ENCODE measurements around the gene SLC35A1.

Gene SLC35A1

DNA sequence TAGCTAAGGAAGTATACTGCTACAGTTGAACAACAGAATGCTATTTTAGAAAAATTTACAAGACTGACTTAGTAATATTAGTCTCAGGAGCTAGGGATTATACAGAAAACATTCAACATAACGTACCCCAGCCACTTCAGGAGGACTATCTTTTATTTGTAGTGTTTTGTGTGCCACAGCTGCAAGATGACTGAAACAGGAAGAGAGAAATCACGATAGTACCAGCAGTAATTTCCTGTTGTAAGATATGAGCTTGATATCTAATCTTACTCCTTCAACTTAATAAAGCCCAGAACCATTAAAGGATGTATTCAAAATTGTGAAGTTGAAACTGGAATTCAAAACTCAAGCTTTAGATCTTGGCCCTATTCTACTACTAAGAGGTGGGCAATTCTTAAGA lies 42.1 kb downstream of the SLC35A1 start:
- no peak for DNase-seq
- intact Hi-C loops (cut with DNase I) = no loop called here

DNA sequence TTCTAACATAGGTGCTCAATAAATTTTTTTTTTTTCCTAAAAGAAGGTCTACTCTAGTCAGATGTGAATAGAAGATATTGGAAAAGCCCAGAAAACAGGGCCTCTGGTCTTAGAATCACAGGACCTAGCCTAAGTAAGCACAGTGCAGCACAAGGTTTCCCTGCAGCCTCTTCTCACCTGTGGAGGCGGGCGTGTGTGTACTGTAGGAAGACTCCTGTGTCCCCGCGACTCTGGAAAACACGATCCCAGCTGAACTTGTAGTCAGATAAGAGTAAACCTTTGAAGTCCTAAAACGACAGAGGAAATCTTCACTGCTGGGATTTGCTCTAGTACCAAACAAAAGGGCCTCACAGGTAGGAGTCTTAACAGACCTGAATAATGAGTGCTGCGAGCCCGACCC lies 45.7 kb downstream of the SLC35A1 start:
- DNase-seq = peak in 22 of 42 donors; percentile 13 to 57 (median 22)

DNA sequence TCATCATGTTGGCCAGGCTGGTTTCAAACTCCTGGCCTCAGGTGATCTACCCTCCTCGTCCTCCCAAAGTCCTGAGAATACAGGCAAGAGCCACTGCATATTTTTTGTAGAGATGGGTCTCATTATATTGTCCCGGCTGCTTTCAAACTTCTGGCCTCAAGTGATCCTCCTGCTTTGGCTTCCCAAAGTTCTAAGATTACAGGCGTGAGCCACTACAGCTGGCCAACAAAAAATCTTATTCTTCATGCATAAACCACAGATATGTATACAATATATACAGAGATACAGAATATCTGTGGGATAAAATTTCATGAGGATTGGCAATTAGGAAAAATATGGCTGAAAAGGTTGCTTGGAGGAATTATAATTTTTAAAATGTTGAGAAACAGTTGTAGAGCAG lies 49.9 kb downstream of the SLC35A1 start:
- DNase-seq = no peak
- intact Hi-C loops (cut with DNase I) = no loop called here

More for the DNA sequence above, 45.7 kb downstream of the SLC35A1 start:
- intact Hi-C loops (cut with DNase I) = no loop called here

DNA sequence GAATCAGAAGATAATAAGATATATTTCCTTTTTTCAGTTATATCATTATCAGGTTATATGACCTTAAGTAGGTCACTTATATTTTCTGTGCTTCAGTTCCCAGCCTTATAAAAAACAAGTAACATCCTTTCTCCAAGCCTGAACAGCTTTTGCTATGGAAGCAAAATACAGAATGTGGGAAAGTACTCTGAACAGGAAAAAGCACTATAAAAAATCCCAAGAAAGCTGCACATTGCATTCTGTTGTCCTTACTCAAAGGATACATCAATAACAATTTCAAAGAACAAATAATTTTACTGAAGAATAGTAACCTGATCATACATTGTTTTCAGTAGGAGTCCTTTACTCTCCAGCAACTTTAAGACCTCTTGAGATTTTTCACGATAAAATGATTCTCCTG lies 56.4 kb downstream of the SLC35A1 start:
- intact Hi-C loops (cut with DNase I) = no loop called here
- no peak for DNase-seq

DNA sequence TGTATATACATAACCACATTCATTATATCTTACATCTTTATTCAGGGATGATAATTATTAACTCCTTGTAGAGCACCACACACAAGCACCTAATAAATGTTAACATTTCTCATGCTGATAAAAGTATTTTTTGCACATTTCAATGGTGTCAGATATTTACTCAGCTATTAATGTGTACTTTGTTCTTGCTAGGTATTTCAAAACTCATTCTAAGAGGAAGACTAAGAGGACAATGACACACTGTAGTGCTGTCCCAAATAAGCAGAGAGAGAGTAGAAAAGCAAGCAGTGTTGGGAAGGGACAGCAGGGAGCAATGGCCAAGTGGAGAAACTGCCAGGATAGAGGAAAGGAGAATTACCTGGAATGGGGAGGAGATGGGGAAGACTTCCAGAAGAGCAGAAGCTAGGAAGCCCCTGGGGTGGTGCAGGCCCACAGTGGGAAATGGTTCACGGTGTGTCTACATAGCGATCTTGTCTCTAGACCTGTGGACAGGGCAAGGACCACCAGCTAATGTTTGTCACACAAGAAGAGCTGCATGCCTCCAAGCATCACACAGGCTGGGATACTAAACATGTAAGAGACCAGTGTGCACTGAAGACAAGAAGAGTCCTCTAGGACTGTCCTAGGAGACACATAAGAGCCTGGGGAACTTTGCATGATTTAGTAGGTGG lies 61.7 kb downstream of the SLC35A1 start:
- intact Hi-C loops (cut with DNase I) = no loop called here
- no peak for DNase-seq

DNA sequence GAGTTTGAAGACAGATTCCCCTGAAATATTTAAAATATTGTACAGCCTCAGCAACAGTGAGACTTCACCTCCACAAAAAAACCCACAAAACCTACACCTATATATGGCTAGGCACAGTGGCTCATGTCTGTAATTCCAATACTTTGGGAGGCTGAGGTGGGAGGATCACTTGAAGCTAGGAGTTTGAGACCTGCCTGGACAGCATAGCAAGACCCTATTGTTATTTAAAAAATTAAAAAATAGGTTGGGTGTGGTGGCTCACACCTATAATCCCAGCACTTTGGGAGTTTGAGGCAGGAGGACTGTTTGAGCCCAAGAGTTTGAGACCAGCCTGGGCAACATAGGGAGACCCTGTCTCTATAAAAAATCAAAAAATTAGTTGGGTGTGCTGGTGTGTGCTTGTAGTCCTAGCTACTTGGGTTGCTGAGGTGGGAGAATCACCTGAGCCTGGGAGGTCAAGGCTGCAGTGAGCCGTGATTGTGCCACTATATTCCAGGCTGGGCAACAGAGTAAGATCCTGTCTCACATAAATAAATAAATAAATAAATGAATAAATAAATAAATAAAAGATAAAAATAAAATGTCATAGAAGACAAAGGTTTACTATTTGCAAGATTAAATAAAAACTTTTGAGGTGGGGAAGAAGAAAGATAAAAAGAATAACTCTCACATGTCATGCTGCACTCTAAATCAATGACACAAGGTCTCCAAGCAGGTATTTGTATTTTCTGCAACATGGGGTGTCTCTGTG lies 65.9 kb downstream of the SLC35A1 start:
- intact Hi-C loops (cut with DNase I) = no loop called here
- no peak for DNase-seq

DNA sequence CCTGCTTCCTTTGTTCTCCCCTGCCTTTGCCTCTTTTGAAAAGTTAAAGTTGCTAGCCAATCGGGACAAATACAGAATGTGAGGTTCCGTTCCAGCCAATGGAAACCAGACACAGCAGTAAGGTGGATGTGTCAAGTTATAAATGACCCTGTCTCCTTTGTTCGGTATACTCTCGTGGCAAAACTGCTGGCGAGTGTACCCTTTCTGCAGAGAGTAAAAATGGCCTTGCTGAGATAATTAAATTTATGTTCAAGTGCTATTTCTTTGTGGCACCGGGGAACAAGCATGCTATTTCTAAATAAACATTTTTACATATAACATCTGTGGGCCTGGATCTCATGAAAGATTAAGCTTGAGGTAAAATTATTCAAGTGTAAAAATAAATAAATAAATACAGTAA lies 66.8 kb downstream of the SLC35A1 start:
- intact Hi-C loops (cut with DNase I) = no loop called here

DNA sequence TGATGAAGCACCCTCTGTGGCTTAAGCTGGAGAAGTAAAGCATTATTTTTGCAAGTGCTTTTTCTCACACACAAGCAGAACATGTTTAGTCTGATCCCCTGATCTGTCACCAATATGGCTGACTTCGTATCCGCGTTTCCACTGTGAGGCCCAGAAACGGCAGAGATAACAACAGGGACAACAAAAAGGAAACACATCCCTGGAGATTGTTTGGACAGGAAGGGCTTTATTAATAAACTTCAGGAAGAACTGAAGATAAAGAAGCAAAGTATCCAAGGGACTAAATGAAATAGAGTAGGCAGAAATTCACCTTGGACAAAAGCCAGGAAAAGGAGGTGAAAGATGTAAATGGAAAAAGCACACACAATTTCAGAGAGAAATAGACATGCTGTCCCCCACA lies 67.8 kb downstream of the SLC35A1 start:
- no peak for DNase-seq
- intact Hi-C loops (cut with DNase I) = no loop called here

More for the DNA sequence above, 66.8 kb downstream of the SLC35A1 start:
- no peak for DNase-seq

DNA sequence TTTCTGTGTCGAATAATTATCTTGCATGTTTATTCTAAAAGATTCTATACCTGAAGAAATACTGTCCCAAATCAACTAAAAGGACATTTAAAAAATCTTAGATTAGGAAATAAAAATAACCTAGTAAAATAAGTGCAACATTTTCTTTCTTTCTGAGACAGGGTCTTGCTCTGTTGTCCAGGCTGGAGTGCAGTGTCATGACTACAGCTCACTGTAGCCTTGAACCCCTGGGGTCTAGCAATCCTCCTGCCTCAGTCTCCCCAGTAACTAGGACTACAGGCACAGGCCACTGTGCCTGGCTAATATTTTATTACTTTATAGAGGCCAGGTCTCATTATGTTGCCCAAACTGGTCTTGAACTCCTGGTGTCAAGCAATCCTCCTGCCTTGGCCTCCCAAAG lies 68.3 kb downstream of the SLC35A1 start:
- no peak for DNase-seq
- intact Hi-C loops (cut with DNase I) = no loop called here

DNA sequence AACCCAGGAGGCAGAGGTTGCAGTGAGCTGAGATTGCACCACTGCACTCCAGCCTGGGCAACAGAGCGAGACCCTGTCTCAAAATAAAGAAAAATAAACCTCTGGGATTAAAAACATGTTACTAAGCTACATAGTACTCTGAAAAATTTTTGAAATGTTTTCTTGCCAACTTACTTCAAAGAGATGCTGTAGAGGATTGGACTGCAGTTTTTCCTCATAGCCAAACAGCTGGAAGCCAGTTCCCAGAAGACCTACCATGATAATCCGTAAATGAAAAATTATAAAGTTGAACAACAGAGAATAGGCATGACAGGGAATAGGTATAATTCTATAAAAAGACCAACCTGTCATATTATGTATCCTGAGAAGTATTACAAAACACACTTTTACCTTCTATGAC lies 69.0 kb downstream of the SLC35A1 start:
- intact Hi-C loops (cut with DNase I) = no loop called here
- no peak for DNase-seq

DNA sequence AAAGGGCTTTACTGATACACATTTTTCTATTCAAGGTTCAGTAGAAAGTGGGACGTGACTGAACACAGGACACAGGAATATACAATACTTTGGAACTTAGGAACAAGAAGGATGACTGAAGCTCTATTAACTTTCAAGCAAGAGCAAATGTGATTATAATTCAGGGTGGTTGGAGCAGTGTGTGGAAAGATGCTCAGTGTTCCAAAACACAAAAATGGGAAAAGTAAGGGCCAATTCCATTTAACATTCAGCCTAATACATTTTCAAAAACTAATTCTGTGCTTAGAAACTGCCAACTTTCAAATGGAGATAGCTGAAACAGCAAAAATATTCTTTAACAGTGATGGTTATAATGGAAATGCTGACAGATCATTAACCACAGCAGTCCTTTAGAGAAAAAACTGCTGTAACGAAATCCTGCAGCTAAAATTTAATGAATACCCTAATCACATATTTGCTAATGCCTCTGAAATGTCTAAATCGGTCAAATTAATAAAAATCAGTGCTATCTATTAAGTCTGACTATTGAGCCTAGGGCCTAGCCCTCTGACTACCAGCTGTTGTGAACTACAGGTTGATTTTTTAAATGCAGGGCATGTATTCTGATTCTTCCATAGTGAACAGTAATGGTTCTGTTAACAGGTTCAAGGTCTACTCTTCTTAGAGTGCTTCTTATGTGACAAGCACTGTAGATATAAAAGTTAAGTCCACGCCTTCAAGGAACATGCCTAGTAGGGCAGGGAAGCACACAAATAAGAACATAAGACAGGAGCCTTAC lies 71.1 kb downstream of the SLC35A1 start:
- intact Hi-C loops (cut with DNase I) = no loop called here
- no peak for DNase-seq

DNA sequence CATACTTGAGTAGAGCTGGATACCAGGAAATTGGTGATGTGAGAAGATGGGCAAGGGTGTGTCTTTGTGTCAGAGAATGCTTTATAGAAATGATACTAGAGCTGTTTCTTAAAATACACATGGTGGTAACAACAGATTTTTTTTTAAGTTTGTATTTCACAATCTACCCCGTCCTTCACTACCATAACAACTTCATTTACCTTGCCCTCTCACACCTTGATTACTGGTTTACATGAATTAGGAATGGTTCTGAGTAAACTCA lies 71.6 kb downstream of the SLC35A1 start:
- DNase-seq = no peak
- intact Hi-C loops (cut with DNase I) = no loop called here

DNA sequence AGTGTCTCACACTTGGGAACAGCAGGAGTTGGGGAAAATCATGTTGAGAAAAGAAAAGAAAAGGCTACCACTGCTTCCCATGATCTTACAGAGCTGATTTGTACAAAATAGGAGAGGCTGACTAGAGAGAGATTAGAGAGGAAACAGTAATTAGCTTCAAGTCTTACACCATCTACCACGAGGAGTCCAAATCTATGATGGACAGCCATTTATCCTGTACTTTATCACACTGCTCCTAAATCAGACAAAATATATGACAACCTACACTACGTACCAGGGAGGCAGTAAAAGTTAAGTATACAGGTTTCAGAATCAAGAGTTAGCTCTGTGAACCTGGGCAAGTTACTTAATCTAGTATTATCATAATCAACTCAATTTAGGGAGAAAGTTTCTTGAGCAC lies 79.0 kb downstream of the SLC35A1 start:
- intact Hi-C loops (cut with DNase I) = no loop called here
- DNase-seq = no peak

DNA sequence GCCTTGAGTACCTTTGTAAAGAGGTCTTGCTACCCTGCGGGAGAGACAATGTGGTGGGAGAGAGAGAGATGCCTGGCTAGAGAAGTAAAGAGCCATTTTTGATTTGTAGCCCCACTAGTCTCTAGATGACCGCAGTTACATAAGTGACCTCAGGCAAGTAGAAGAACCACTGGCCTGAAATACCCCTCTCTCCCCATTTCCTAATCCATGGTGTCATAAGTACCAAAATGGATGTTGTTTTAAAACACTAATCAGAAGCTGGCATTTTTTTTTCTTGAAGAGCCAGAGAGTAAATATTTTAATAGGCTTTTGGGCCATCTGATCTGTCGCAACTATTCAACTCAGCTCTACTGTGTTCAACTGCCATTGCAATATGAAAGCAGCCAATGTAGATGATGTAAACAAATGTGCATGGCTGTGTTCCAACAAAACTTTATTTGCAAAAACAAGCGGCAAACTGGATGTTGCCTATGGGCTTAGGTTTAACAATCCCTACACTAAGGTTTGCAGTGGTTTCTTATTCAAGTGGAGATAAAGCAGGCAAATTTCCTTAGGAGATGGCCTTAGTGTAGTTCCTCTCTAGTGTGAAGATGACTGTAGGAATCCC lies 80.5 kb downstream of the SLC35A1 start:
- intact Hi-C loops (cut with DNase I) = no loop called here
- DNase-seq = no peak

DNA sequence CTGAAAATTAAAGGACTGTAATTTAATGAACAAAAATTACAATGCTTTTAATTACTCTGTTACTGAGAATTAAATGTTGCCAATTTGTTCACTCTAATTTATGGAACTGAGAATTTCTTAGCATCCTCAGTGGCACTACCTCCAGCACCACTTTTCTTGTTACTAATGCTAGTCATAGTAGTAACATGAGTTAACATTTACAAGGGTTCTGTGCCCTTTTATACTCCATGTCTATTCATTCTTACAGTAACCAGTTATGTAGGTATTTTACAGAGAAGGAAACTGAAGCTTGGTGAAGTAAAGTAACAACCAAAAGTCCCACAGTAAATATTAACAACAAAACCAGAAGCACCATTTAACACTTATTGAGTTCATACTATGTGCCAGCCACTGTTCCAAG lies 82.7 kb downstream of the SLC35A1 start:
- intact Hi-C loops (cut with DNase I) = no loop called here
- DNase-seq = no peak

DNA sequence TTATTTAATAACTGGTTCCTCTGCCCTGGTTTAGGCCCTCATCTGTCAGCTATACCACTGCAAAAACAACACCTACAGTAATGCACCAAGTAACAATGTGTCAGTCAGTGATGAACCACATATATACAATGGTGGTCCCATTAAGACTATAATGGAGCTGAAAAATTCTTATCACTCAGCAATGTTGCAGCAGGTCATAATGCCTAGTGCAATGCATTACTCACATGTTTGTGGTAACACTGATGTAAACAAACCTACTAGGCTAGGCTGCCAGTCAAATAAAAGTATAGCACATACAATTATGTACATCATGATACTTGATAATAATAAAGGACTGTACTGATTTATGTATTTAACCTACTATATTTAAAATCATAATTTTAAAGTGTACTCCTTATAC lies 85.7 kb downstream of the SLC35A1 start:
- intact Hi-C loops (cut with DNase I) = no loop called here
- no peak for DNase-seq

DNA sequence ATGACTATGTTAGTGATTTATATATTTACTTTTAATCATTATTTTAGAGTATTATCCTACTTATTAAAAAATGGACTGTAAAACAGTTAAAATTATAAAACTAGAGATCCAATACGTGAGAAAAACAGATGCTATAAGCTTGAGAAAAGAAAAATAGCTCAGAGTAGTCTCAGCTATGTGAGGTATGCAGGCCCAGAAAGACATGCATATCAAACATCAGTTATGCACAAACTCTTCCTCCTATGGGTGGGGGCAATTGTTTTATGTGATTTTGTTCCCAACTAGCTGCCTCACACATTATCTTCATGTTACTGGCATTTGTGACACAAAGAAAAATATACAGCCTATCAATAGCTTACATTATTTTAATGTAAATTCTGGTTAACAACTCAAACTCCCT lies 88.2 kb downstream of the SLC35A1 start:
- intact Hi-C loops (cut with DNase I) = no loop called here
- no peak for DNase-seq

All from head of caudate nucleus (tissue), 42 donors.